ENCODE data around the gene PRDX5.

Gene PRDX5

GRCh38 chr11:64355078-64355940, 37.4 kb downstream of the PRDX5 start (continued):
- peak; percentile 84 for TF ChIP-seq HIC1 (tag by site-specific recombination; IDR thresholded peaks at IDR 0.05)
- TF ChIP-seq GLI4 (tag by site-specific recombination; IDR thresholded peaks at IDR 0.05), result no peak
- no peak for TF ChIP-seq ZFHX2 (tag by site-specific recombination; conservative IDR thresholded peaks at IDR 0.05)
- TF ChIP-seq ZNF404 (tag by site-specific recombination; IDR thresholded peaks at IDR 0.05), result no peak
- TF ChIP-seq ZNF785 (tag by site-specific recombination; IDR thresholded peaks at IDR 0.05), result no peak
- TF ChIP-seq ZNF639 (tag by site-specific recombination; IDR thresholded peaks at IDR 0.05), result no peak
- TF ChIP-seq ZNF112 (tag by site-specific recombination; IDR thresholded peaks at IDR 0.05), result no peak
- TF ChIP-seq YY1 (tag by site-specific recombination; IDR thresholded peaks at IDR 0.05), result no peak
- TF ChIP-seq ZBTB17 (tag by site-specific recombination; IDR thresholded peaks at IDR 0.05), result peak; percentile 39; the same call in 1 of the 2 replicates
- peak; percentile 58 for TF ChIP-seq ZBTB8A (tag by site-specific recombination; IDR thresholded peaks at IDR 0.05)
- TF ChIP-seq ZNF37A (tag by site-specific recombination; IDR thresholded peaks at IDR 0.05), result no peak
- TF ChIP-seq MEIS1 (CRISPR knock-in tag; IDR thresholded peaks at IDR 0.05; ENCODE audit: borderline replicate concordance), result no peak
- TF ChIP-seq OVOL3 (tag by site-specific recombination; IDR thresholded peaks at IDR 0.05), result no peak
- TF ChIP-seq ZNF530 (tag by site-specific recombination; IDR thresholded peaks at IDR 0.05; ENCODE audit: low read depth), result no peak
- no peak for TF ChIP-seq ZNF2 (tag by site-specific recombination; IDR thresholded peaks at IDR 0.05)
- TF ChIP-seq PRDM2 (tag by site-specific recombination; IDR thresholded peaks at IDR 0.05; ENCODE audit: borderline replicate concordance), result no peak
- TF ChIP-seq ZBTB20 (tag by site-specific recombination; IDR thresholded peaks at IDR 0.05), result peak; percentile 36; the same call in 1 of the 2 replicates
- peak; percentile 30; the same call in 1 of the 2 replicates for TF ChIP-seq PRDM10 (tag by site-specific recombination; IDR thresholded peaks at IDR 0.05)
- no peak for TF ChIP-seq ZSCAN4 (tag by site-specific recombination; IDR thresholded peaks at IDR 0.05)
- peak; percentile 83 for TF ChIP-seq CTCF (tag by site-specific recombination; IDR thresholded peaks at IDR 0.05)
- TF ChIP-seq TRIM28 (IDR thresholded peaks at IDR 0.05; ENCODE audit: borderline replicate concordance, low read length), result no peak
- TF ChIP-seq ZNF157 (tag by site-specific recombination; IDR thresholded peaks at IDR 0.05), result no peak
- TF ChIP-seq ZNF768 (tag by site-specific recombination; IDR thresholded peaks at IDR 0.05), result no peak

Data from HEK293 (cell line).